CD8-positive, alpha-beta memory T cell (primary cell): ENCODE results near the gene CYGB. TPM values are rescaled to one million over a fixed set of nuclear protein-coding genes. Genes with fewer than 3 reads are reported as not detected.
"Not testable (repeated sequence)": the region's sequence is repeated elsewhere in the genome, so short reads cannot be mapped to it uniquely, and the experiment has no call there.

Experiments used
- CTCF ChIA-PET: fragments of 350-600 bp; sonication (Branson Sonifier 250); formaldehyde crosslinking; loops from one replicate; lab custom pipeline; 2021; ENCODE audit warnings: antibody characterized with exemption; lab: Charles Lee
- POLR2A ChIA-PET: fragments of 350-600 bp; sonication (Branson Sonifier 250); formaldehyde crosslinking; loops from one replicate; lab custom pipeline; 2021; ENCODE audit warnings: antibody characterized with exemption; lab: Charles Lee
- DNase-seq, 5 donors: peaks; one replicate each; pipeline versions ENCODE4 v3.0.0 to v3.0.0-alpha.2; 2020 to 2022; ENCODE audit warnings: mixed read lengths in 1 of 5
- H3K27ac ChIP-seq: one replicate; pipeline ENCODE4 v1.7.0; 2013; ENCODE audit warnings: low read depth, mild to moderate bottlenecking, low read length, moderate library complexity
- H3K27me3 ChIP-seq: 2 replicates; pipeline ENCODE4 v1.7.0; 2013; ENCODE audit warnings: low read length, mild to moderate bottlenecking; ENCODE audit not compliant: insufficient read depth, poor library complexity, severe bottlenecking
- H3K36me3 ChIP-seq: 2 replicates; pipeline ENCODE4 v1.7.0; 2013; ENCODE audit warnings: mild to moderate bottlenecking, low read length, moderate library complexity; ENCODE audit not compliant: insufficient read depth
- H3K4me1 ChIP-seq: 2 replicates; pipeline ENCODE4 v1.7.0; 2013; ENCODE audit warnings: mild to moderate bottlenecking, low read length, moderate library complexity; ENCODE audit not compliant: insufficient read depth
- H3K4me3 ChIP-seq: 2 replicates; pipeline ENCODE4 v1.7.0; 2013; ENCODE audit warnings: mild to moderate bottlenecking, low read length
- H3K9me3 ChIP-seq: 2 replicates; pipeline ENCODE4 v1.7.0; 2013; ENCODE audit warnings: mild to moderate bottlenecking, low read length
- H3K27ac Mint-ChIP-seq, 8 donors: one replicate each; pipeline ENCODE4 v1.8.0; 2020 to 2021; ENCODE audit warnings: mixed read lengths in 8 of 8, mild to moderate bottlenecking in 6 of 8, inconsistent platforms in 3 of 8, moderate library complexity in 3 of 8
- H3K27me3 Mint-ChIP-seq, 2 donors: one replicate each; pipeline ENCODE4 v1.8.0; 2020 to 2021; ENCODE audit warnings: mixed read lengths in 2 of 2, mild to moderate bottlenecking in 1 of 2, moderate library complexity in 1 of 2
- H3K36me3 Mint-ChIP-seq, 3 donors: one replicate each; pipeline ENCODE4 v1.8.0; 2020 to 2021; ENCODE audit warnings: mixed read lengths in 3 of 3, inconsistent platforms in 1 of 3, mild to moderate bottlenecking in 1 of 3
- H3K4me1 Mint-ChIP-seq, 3 donors: one replicate each; pipeline ENCODE4 v1.8.0; 2020 to 2021; ENCODE audit warnings: mixed read lengths in 3 of 3, inconsistent platforms in 1 of 3, mild to moderate bottlenecking in 1 of 3
- H3K4me3 Mint-ChIP-seq, 7 donors: one replicate each; pipeline ENCODE4 v1.8.0; 2020 to 2021; ENCODE audit warnings: mixed read lengths in 7 of 7, mild to moderate bottlenecking in 6 of 7, moderate library complexity in 4 of 7, inconsistent platforms in 2 of 7
- H3K9me3 Mint-ChIP-seq, 5 donors: one replicate each; pipeline ENCODE4 v1.8.0; 2020 to 2022; ENCODE audit warnings: mixed read lengths in 5 of 5, mild to moderate bottlenecking in 3 of 5, moderate library complexity in 2 of 5, inconsistent platforms in 1 of 5
- polyA plus RNA-seq: library from polyadenylated mRNA; unstranded; fragments of 300-500 nt; fragmentation: Illumina TruSeq; gene quantifications from one replicate; pipeline ENCODE4 v1.2.3, GENCODE V29; 2021
- total RNA-seq, 2 experiments: library from RNA; stranded (reverse); gene quantifications; one replicate each; pipeline ENCODE4 v1.2.3, GENCODE V29; 2021

Gene CYGB
- total and polyA plus RNA-seq, 3 experiments from 2014 or later = 0.23 TPM; not detected in 2

DNA sequence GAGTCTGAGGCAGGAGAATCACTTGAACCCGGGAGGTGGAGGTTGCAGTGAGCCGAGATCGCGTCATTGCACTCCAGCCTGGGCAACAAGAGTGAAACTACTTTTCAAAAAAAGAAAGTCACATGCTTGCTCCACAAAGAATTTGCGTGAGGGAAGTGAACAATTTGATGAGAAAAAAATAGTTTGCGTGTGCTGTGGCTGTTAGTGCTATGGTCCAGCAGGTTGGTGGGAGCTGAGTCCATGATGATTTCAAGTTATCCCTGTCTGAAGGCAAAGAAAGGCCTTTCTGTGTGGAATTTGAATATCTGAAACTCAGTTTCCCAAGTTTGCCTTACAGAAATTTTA lies 23.3 kb upstream of the CYGB start:
- CTCF ChIA-PET = interaction anchor here (0.8 to 7.6 kb wide), 8 partner anchors 14 to 166 kb away, joined by 3 to 55 read pairs (median 10); partner anchors contain the start of gene ST6GALNAC2
- Mint-ChIP-seq H3K4me3 (peak overlapping the region; percentile 78 to 99 (median 98)), H3K4me1 (peaks cover 71 to 82% (median 81%) of the 10 kb centered on the region in 3 donors), H3K27me3 (no peaks in the 10 kb centered on the region), H3K27ac (peak overlapping the region; percentile 91 to 100 (median 98)), H3K36me3 (peaks cover 14 to 74% (median 20%) of the 10 kb centered on the region in 3 donors), H3K9me3 (no peaks in the 10 kb centered on the region)
- H3K36me3 ChIP-seq = peaks cover 30% of the 10 kb centered on the region
- peak overlapping the region; percentile 53 for H3K4me3 ChIP-seq
- H3K27me3 ChIP-seq = no peaks in the 10 kb centered on the region
- H3K27ac ChIP-seq = peak overlapping the region; percentile 91
- POLR2A ChIA-PET = interaction anchor here (0.6 to 1.2 kb wide), 4 partner anchors 8 to 776 kb away, joined by 3 to 7 read pairs (median 4); partner anchors contain the start of gene SRSF2
- peaks cover 53% of the 10 kb centered on the region for H3K4me1 ChIP-seq
- H3K9me3 ChIP-seq = no peaks in the 10 kb centered on the region
- peak in 1 of 5 donors; percentile 29 for DNase-seq

- H3K27me3 ChIP-seq = no peaks in the 10 kb centered on the region
- peak overlapping the region; percentile 78 to 99 (median 98) for H3K4me3 Mint-ChIP-seq
- peaks cover 24% of the 10 kb centered on the region for H3K36me3 ChIP-seq
- no peaks in the 10 kb centered on the region for H3K9me3 ChIP-seq
- no peaks in the 10 kb centered on the region for H3K9me3 Mint-ChIP-seq
- no peak for DNase-seq
- peak overlapping the region; percentile 91 to 100 (median 98) for H3K27ac Mint-ChIP-seq
- no peak overlapping the region for H3K4me3 ChIP-seq
- H3K36me3 Mint-ChIP-seq = peaks cover 8 to 69% (median 14%) of the 10 kb centered on the region in 3 donors
- ChIA-PET POLR2A (interaction anchor here (1.2 kb wide), 2 partner anchors 23 to 775 kb away, joined by 3 to 5 read pairs; no protein-coding TSS in a partner anchor), CTCF (interaction anchor here (0.8 to 7.6 kb wide), 10 partner anchors 13 to 167 kb away, joined by 3 to 55 read pairs (median 6); partner anchors contain the start of gene ST6GALNAC2)
- H3K4me1 Mint-ChIP-seq = peaks cover 69 to 81% (median 79%) of the 10 kb centered on the region in 3 donors
- no peaks in the 10 kb centered on the region for H3K27me3 Mint-ChIP-seq
- peaks cover 53% of the 10 kb centered on the region for H3K4me1 ChIP-seq
- peak overlapping the region; percentile 91 for H3K27ac ChIP-seq
Observed at GRCh38 chr17:76560036-76560876, 22.7 kb upstream of the CYGB start.

- H3K36me3 Mint-ChIP-seq = peaks cover 7 to 61% (median 11%) of the 10 kb centered on the region in 3 donors
- POLR2A ChIA-PET, H3K9me3 ChIP-seq, H3K4me3 ChIP-seq, H3K27me3 ChIP-seq, DNase-seq, H3K9me3 Mint-ChIP-seq, H3K27me3 Mint-ChIP-seq: not testable (repeated sequence)
- CTCF ChIA-PET = interaction anchor here (1.1 to 7.6 kb wide), 10 partner anchors 10 to 168 kb away, joined by 3 to 55 read pairs (median 16); partner anchors contain the start of gene ST6GALNAC2
- H3K4me1 Mint-ChIP-seq = peaks cover 72 to 79% (median 77%) of the 10 kb centered on the region in 3 donors
- peak overlapping the region; percentile 91 to 100 (median 99) for H3K27ac Mint-ChIP-seq
- Histone ChIP-seq H3K36me3 (peaks cover 16% of the 10 kb centered on the region), H3K4me1 (peaks cover 53% of the 10 kb centered on the region), H3K27ac (peak overlapping the region; percentile 91)
- H3K4me3 Mint-ChIP-seq = peak overlapping the region; percentile 97 to 99 (median 99)
Observed at GRCh38 chr17:76559460-76559859, 22.0 kb upstream of the CYGB start.

DNA sequence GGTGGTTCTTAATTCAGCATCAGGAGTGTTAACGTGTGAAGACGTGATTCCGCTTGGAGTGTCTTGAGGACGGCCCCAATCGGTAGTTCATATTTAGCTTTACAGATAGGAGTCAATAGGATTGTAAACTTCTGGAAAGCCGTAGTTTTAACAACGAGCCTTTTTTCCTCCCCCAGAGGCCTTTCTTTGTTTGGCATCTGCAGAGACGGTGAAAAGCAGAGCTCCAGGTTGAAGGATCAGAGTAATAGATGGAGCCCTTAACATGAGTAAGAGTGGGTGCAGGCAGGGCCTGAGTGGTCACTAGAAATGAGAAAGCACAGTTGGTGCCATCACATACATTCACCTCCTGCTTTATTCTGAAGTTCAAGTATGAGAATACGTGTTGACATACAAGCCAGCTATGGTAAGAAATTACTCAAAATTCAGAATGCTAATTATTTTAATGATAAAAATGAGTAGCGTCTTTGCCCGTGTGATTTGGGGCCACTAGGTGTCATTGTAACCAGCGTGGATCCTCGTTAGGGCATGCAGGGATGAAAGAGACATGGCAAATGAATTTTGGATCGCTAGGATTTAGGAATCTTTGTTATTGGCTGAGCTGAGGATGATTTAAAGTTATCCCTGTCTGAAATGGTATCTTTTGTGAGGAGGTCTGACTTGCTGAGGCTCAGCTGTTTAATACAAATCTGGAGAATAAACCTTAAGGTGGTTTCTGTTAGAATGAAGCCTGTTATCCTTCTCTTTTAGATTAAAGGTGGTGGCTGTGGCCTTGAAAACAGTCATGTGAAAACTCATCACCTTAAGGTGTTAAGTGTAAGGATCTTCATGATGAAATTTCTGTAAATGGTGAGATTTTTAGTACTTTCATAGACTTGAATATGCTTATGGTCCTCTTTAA lies 20.9 kb upstream of the CYGB start:
- POLR2A ChIA-PET = interaction anchor here (0.8 to 1.9 kb wide), 6 partner anchors 12 to 113 kb away, joined by 3 to 5 read pairs (median 4); no protein-coding TSS in a partner anchor
- Histone ChIP-seq H3K27ac (peak overlapping the region; percentile 91), H3K9me3 (no peaks in the 10 kb centered on the region), H3K36me3 (peaks cover 16% of the 10 kb centered on the region), H3K4me3 (peak overlapping the region; percentile 76), H3K27me3 (no peaks in the 10 kb centered on the region), H3K4me1 (peaks cover 53% of the 10 kb centered on the region)
- peak overlapping the region; percentile 97 to 99 (median 99) for H3K4me3 Mint-ChIP-seq
- H3K27me3 Mint-ChIP-seq = no peaks in the 10 kb centered on the region
- H3K4me1 Mint-ChIP-seq = peaks cover 71 to 79% (median 76%) of the 10 kb centered on the region in 3 donors
- DNase-seq = no peak
- CTCF ChIA-PET = interaction anchor here (0.8 to 7.6 kb wide), 16 partner anchors 11 to 158 kb away, joined by 3 to 55 read pairs (median 6); partner anchors contain the start of genes ST6GALNAC2 and UBE2O
- no peaks in the 10 kb centered on the region for H3K9me3 Mint-ChIP-seq
- H3K36me3 Mint-ChIP-seq = peaks cover 7 to 59% (median 10%) of the 10 kb centered on the region in 3 donors
- peak overlapping the region; percentile 96 to 100 (median 99) for H3K27ac Mint-ChIP-seq

GRCh38 chr17:76557368-76558197 lies 20.1 kb upstream of the CYGB start:
- no peaks in the 10 kb centered on the region for H3K9me3 Mint-ChIP-seq

DNA sequence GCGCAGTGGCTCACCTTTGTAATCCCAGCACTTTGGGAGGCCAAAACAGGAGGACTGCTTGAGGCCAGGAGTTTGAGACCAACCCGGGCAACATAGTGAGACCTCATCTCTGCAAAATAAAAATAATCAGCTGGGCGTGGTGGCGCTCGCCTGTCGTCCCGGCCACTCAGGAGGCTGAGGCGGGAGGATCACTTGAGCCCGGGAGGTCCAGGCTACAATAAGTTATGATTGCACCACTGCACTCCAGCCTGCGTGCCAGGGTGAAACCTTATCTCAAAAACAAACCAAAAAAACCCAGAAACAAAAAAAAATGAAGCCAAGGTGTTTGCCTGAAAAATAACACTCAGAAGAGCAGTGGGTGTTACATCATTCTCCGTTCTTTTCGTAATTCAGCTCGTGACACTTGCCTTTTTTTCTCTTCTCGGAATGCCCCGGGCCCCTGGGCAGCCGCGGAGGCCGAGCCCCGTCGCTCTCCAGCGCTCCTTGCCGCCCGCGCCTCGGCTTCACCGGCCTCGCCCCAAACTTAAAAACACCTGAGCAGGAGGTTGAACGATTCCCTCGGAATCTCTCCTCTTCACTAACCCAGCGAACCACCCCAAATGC lies 19.4 kb upstream of the CYGB start:
- POLR2A ChIA-PET = interaction anchor here (0.6 to 2.0 kb wide), 7 partner anchors 11 to 115 kb away, joined by 3 to 5 read pairs (median 3); partner anchors contain the start of genes RHBDF2 and ST6GALNAC2

More at GRCh38 chr17:76557368-76558197, 20.1 kb upstream of the CYGB start:
- no peaks in the 10 kb centered on the region for H3K27me3 ChIP-seq
- Mint-ChIP-seq H3K4me3 (peak overlapping the region; percentile 97 to 99 (median 99)), H3K27me3 (no peaks in the 10 kb centered on the region), H3K27ac (peak overlapping the region; percentile 96 to 100 (median 99)), H3K4me1 (peaks cover 63 to 71% (median 67%) of the 10 kb centered on the region in 3 donors), H3K36me3 (peaks cover 4 to 50% (median 8%) of the 10 kb centered on the region in 3 donors)
- peaks cover 49% of the 10 kb centered on the region for H3K4me1 ChIP-seq
- H3K27ac ChIP-seq = peak overlapping the region; percentile 91
- peak; percentile 85 to 96 (median 93) for DNase-seq
- no peaks in the 10 kb centered on the region for H3K9me3 ChIP-seq
- peaks cover 11% of the 10 kb centered on the region for H3K36me3 ChIP-seq
- H3K4me3 ChIP-seq = peak overlapping the region; percentile 76
- POLR2A ChIA-PET = interaction anchor here (0.6 to 2.0 kb wide), 8 partner anchors 11 to 114 kb away, joined by 3 to 5 read pairs (median 4); partner anchors contain the start of gene RHBDF2
- CTCF ChIA-PET = interaction anchor here (0.8 to 7.6 kb wide), 18 partner anchors 11 to 159 kb away, joined by 3 to 55 read pairs (median 4); partner anchors contain the start of genes PRCD and ST6GALNAC2

More for the DNA sequence above, 19.4 kb upstream of the CYGB start:
- DNase-seq = peak; percentile 35 to 67 (median 64)
- peaks cover 4 to 46% (median 8%) of the 10 kb centered on the region in 3 donors for H3K36me3 Mint-ChIP-seq
- Histone ChIP-seq H3K4me3 (peak overlapping the region; percentile 76), H3K27ac (peak overlapping the region; percentile 91), H3K4me1 (peaks cover 44% of the 10 kb centered on the region), H3K27me3 (no peaks in the 10 kb centered on the region), H3K9me3 (no peaks in the 10 kb centered on the region), H3K36me3 (peaks cover 7% of the 10 kb centered on the region)
- H3K27ac Mint-ChIP-seq = peak overlapping the region; percentile 96 to 100 (median 99)
- peak overlapping the region; percentile 97 to 99 (median 99) for H3K4me3 Mint-ChIP-seq
- H3K4me1 Mint-ChIP-seq = peaks cover 60 to 66% (median 62%) of the 10 kb centered on the region in 3 donors
- H3K27me3 Mint-ChIP-seq = no peaks in the 10 kb centered on the region
- no peaks in the 10 kb centered on the region for H3K9me3 Mint-ChIP-seq
- CTCF ChIA-PET = interaction anchor here (1.0 to 7.6 kb wide), 13 partner anchors 10 to 156 kb away, joined by 3 to 55 read pairs (median 4); partner anchors contain the start of genes PRCD and ST6GALNAC2
